D721Med (cell line): ENCODE results near the gene C1orf21.

Experiments used
- DNase-seq: peaks from one replicate; pipeline ENCODE4 v3.0.0; 2011; ENCODE audit warnings: low spot score; ENCODE audit not compliant: insufficient read length
- FAIRE-seq: peaks from 2 replicates; lab custom pipeline; 2011; peaks lifted over from hg19 to GRCh38; lab: Jason Lieb, UNC
- TF ChIP-seq, protein P1 (sequence below): IDR thresholded peaks from 2 replicates; pipeline ENCODE4 v1.5.1; 2012; ENCODE audit warnings: mild to moderate bottlenecking, control low read depth; ENCODE audit not compliant: insufficient read depth; ENCODE audit errors: missing control alignments

Gene C1orf21

DNA sequence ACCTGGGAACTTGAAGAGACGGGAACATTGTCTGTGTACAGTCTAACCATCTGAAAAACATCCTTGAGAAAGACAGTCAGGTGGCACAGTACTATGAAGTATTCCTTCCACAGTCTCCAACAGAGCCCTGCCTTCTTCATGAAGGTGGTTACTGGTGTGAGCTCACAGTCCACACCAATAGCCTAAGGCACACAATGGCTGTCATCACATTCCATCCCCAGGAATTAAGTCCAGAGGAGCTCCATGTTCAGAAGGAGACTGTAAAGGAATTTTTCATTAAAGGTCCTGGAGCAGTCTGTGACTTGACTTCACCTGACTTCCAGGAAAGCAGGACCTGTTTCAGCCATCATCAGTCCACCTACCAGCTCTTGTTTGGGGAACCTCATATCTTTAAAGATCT lies 180.2 kb downstream of the C1orf21 start:
- TF ChIP-seq, protein P1, sequence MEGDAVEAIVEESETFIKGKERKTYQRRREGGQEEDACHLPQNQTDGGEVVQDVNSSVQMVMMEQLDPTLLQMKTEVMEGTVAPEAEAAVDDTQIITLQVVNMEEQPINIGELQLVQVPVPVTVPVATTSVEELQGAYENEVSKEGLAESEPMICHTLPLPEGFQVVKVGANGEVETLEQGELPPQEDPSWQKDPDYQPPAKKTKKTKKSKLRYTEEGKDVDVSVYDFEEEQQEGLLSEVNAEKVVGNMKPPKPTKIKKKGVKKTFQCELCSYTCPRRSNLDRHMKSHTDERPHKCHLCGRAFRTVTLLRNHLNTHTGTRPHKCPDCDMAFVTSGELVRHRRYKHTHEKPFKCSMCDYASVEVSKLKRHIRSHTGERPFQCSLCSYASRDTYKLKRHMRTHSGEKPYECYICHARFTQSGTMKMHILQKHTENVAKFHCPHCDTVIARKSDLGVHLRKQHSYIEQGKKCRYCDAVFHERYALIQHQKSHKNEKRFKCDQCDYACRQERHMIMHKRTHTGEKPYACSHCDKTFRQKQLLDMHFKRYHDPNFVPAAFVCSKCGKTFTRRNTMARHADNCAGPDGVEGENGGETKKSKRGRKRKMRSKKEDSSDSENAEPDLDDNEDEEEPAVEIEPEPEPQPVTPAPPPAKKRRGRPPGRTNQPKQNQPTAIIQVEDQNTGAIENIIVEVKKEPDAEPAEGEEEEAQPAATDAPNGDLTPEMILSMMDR, result no peak
- DNase-seq (no peak), FAIRE-seq (no peak)

DNA sequence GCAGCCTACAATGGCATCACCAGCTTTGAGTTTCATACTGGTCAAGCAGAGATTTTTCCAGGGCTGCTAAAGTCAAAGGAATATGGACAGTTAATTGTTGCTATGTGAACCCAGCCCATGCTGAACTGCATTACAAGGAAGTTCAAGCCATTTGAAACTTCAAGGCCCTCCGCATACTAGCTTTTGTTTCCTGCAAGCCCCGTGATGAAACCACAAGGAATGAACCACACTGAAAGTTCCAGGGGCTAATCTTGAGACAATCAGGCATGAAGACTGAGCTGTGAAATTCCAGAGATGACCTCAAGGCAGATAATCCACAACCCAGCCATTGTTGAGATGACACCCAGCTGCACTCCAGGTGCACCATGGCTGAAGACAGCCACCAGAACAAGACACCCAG lies 180.8 kb downstream of the C1orf21 start:
- no peak for FAIRE-seq
- no peak for DNase-seq
- TF ChIP-seq, protein P1, result no peak

DNA sequence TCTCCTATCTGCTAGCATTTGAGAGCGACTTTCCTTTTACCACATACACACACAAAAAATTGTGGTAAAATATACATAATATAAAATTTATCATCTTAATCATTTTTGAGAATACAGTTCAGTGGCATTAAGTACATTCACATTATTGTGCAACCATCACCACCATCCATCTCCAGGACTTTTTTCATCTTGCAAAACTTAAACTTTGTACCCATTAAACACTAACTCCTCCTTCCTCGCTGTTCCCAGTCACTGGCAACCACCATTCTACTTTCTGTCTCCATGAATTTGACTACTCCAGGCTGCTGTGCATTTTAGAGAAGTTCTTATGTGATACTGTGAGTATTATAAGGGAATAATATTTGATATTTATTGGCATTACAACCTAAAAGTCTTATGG lies 181.3 kb downstream of the C1orf21 start:
- no peak for DNase-seq
- no peak for FAIRE-seq
- TF ChIP-seq, protein P1, result no peak

DNA sequence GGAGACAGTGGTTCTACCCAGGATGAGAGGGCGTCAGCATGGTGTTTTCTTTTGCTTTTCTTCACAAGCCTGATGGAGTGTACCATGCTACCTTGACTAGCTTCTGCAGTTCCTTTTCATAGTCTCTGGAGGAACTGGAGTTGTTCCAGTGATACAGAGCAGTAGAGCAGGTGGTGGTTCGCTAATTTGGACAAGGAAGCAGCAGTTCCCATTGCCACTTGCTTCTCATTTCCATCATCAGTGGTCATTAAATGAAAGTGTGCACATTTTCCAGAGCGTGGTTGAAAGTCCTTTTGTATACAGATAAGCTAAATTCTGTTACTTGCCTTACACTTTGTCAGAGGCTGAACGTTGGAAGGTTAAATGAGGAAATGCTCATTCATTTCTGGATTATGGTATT lies 182.3 kb downstream of the C1orf21 start:
- DNase-seq (no peak), FAIRE-seq (no peak)
- TF ChIP-seq, protein P1, result no peak

DNA sequence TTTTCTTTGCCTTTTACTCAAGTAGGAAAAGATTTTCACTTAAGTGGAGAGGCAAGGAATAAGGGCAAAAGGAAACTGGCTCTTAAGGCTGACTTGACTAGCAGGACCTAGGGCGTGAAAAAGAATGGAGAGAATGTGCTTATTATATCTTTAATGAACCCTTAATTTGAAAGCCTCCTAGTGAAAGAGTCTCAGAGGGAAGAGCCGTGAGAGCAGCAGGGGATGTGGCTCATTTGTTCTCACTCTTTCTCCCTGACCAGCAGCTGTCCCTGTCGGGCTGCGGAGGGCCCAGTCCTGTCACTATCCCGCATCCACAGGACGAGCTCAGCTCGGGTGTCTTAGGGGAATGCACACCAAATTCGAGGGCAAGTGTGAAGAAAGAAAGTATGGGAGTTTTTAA lies 187.8 kb downstream of the C1orf21 start:
- TF ChIP-seq, protein P1, result no peak
- no peak for DNase-seq
- FAIRE-seq, result no peak

DNA sequence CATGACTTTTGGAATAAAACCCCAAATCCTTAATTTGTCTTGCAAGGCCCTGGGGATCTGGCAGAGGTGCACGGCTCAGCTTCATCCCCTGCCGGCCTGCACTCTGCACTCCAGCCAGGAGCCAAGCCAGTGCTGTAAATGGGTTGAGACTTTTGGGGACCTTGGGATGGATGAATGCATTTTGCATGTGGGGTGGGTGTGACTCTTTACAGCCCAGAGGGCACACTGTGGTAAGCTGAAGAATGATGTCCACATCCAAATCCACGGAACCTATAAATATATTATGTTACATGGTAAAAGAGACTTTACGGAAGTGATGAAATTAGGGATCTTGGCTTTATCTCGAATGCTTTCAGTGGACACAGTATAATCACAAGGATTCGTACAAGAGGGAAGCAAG lies 190.0 kb downstream of the C1orf21 start:
- no peak for DNase-seq
- TF ChIP-seq, protein P1, result no peak
- no peak for FAIRE-seq

DNA sequence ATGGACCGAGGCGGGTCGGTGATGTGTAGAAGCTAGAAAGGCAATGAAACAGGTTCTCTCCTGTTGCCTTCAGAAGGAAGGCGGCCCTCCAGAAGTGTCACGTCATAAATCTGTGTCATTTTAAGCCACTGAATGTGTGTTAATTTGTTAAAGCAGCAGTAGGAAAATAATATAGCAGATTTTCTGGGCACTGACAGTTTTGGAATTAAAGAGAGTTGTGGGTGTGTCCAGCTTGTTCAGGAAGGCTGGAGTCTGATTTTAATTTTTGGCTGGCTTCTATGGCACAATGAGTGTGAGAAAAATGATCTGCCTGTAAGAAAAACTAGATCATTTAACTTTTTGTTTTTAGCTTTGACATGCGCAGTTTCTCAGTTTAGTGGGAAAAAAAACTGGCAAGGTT lies 190.5 kb downstream of the C1orf21 start:
- DNase-seq (no peak), FAIRE-seq (no peak)
- TF ChIP-seq, protein P1, result no peak
